NCI-H526 (cell line): ENCODE results near the gene GRAMD1C.
"Not testable (repeated sequence)": the region's sequence is repeated elsewhere in the genome, so short reads cannot be mapped to it uniquely, and the experiment has no call there.

ENCODE experiments used
- DNase-seq, 2 experiments: peaks; one replicate each; lab custom pipeline; 2025; lab: John Stamatoyannopoulos, UW

The GRAMD1C gene

DNA sequence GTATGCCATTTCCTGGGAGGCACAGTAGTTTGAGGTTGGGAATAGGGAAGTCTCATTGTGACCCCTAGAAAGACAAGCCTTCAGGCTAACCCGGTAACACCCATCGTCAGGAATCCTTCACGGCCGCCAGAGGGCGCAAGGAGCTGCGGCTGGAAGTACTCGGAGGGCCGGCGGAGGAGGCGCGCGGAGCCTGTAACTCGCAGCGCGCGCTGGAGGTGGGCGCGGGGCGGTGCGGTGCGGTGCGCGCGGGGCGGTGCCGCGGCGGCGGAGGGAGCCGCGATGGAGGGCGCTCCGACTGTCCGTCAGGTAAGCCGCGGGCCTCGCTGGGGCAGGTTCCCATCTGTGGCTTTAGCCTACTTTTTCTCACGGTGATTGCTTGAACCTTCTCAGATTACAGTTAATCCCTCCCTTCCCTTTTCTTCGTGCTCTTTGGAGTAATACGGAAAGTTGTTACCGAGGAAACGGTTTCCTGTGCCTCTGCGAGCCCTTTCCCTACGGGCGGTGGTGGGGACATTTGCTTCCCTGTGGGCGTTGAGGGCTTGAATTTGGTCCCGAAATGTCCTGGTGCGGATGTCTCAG is at the start of gene GRAMD1C:
GRAMD1C (plus strand) TSS at position 158 of the 579 bp plus-strand sequence; CDS start at position 280, 122 bp downstream.
- DNase-seq, result peak; percentile 42 to 87

DNA sequence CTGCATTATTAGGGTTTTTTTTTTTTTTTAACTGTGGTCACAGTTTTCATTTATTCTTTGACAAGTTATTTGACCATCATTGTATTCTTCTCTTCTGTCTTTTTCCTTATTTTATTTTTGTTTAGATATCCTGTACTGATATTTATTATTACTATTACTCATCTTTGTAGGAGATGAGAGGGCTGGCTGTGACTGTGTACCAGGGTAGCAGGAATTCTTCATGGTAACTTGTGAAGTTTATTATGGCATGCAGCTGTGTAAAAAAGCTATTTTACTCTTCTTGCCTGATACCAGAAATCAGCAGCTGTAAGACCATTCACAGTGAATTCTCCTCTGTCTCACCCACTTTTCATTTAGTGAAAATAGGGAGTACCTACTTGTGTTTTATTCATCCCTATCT is 47.2 kb upstream of the GRAMD1C start:
- DNase-seq, result no peak

- DNase-seq, result no peak
Observed at GRCh38 chr3:113794526-113794925, 44.1 kb upstream of the GRAMD1C start.

DNA sequence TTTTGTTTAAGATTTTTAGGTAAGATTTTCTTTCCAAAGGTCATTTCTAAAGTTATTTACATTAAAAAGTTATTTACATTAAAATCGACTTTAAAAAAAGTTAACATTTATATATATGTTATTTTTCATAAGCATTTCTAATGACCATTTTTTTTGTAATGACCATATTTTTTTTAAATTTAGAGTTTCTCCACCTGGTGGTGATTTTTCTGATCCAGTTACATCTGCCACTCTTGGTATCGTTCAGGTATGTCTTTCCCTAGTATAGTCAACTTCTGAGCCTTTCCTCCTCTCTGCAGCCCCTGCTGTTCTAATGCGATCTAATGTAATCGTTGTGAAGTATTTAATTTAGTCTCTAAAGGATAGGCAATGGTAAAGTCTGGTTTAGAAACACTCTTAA is 42.9 kb upstream of the GRAMD1C start:
- DNase-seq, result no peak

DNA sequence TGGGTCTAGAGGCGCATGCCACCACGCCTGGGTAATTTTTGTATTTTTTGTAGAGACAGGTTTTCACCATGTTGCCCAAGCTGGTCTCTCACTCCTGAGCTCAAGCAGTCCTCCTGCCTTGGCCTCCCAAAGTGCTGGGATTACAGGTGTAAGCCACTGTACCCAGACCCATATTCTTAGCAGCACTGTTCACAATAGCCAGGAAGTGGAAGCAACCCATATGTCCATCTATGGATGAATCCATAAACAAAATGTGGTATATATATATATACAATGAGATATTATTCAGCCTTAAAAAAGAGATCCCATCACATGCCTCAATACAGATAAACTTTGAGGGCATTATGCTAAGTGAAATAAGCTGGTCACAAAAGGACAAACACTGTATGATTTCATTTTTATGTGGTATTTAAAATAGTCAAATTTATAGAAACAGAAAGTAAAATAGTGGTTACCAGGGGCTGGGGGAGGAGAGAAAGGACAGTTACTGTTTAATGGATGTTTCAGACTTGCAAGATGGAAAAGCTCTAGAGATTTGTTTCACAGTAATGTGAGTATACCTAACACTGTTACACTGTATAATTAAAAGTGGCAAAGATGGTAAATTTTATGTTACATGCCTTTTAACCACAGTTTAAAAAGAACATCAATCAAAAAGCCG is 35.7 kb upstream of the GRAMD1C start:
- no peak for DNase-seq

DNA sequence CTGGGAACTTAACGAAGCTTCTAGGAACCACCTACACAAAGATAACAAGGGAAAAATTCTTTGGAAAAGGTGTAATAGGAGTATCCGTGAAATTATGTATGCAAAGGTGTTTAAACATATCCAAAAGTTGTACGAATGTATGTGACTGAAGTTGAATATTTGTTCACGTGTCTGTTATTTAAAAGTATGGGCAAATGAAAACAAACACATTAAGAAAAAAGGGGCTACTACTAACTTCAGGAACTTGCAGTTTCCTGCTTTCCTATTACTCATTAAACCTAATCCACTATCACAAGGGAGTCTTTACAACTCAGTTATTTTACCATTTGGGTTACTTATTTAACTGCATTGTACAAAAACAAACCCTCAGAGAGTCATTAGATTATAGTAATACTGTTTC is 33.9 kb upstream of the GRAMD1C start:
- no peak for DNase-seq

DNA sequence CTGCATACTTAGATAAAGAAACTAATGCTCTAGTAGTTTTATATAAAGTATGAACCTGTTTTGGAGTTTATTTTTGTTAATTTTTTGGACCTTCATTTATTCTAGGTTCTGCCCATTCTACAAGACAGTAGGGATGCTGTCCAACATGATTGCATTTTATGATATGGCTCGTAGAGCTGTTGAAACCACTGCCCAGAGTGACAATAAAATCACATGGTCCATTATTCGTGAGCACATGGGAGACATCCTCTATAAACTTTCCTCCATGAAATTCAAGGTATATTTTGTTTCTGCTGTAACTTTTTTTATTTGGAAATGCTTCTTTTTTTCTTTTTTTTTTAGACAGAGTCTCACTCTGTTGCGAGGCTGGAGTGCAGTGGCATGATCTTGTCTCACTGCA is 33.3 kb upstream of the GRAMD1C start:
- no peak for DNase-seq

DNA sequence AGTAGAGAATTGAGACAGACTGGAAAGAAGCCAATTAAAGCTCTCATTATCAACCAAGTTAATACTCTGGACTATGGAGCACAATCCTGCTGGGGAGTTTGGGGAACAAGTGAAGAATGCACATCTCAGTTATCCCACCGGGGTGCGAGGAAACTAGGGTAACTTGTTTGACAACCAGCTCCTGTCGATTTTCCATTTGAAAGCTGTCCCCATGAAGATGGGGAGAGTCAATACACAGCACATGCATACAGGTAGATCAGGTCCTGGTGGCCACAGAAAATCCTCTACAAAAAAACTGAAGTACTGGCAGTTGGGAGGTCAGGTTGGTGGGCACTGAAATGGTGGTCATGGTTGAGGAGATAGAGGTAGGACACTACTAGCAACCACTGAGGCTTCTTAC is 25.7 kb upstream of the GRAMD1C start:
- no peak for DNase-seq

DNA sequence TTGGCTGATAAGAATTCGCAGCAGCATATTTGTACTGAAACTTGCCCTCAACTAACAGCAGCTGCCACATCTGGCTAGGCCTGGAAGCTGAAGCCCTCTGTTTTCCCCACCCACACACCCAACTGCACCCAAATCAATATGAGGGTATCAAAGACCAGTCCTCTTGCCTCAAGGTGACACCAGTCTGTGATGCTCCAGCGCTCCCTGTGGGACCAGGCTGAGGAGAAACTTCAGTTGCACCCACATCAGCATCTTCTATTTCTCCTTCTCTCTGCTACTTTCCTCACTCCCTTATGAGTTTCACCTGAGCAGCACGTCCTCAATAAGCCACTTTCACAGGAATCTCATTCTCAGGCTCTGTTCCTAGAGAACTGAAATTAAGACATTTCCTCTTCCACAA is 18.7 kb upstream of the GRAMD1C start:
- DNase-seq, result no peak

- no peak for DNase-seq
Observed at GRCh38 chr3:113825090-113825489, 13.5 kb upstream of the GRAMD1C start.

- DNase-seq, result no peak
Observed at GRCh38 chr3:113828600-113828999, 10.0 kb upstream of the GRAMD1C start.

GRCh38 chr3:113829576-113830354 is 8.8 kb upstream of the GRAMD1C start:
- peak; percentile 88 to 91 for DNase-seq

DNA sequence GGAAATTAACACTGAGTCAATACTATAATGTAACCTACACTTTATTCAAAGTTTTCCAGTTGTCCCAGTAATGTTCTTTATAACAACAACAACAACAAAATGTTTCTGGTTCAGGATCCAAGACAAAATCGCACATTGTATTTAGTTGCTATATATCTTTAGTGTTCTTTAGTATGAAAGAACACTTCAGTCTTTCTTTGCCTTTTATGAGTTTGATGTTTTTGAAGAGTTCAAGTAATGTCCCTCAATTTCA is 7.6 kb upstream of the GRAMD1C start:
- no peak for DNase-seq

DNA sequence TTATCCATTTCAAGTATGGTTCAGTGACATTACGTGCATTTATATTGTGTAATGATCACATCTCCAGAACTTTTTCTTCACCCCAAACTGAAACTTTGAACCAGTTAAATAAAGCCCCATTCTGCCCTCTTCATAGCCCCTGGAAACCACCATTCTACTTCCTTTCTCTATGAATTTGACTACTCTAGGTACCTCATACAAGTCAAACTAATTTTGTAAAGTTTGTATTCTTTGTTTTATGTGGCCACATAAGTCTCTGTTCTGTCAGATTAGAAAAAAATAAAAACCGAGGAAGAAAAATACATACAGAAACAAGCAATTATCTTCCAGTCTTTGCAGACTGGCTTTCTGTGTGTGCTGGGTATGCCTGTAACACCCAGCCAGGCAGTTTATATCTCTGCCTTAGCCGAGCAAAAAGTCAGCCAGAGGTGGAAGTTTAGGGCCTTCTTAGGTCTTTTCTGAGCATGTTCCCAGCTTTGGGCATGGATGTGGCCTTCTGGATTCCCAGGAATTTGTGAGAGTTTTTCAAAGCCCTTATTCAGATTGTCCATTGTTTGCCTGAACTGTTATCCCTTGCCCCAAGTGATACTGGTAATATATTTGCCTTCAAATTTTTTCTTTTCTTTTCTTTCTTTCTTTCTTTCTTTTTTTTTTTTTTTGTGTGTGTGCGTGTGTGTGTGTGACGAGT is 6.0 kb upstream of the GRAMD1C start:
- no peak for DNase-seq

DNA sequence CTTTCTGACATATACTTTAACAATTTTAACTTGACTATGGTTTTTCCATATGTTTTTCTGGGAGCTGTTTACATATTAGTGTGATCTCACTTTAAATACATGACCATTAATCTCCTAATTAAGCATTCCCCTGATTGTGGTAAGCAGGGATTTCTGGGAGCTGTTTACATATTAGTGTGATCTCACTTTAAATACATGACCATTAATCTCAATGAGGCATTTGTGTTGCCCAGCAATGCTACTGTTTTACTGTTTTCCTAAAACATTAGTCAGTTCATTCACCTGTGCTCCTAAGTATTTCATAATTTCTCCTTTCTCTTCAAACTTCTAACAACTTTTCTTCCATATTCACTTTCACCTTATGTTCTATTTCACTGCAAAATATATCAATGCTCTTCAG is 3.6 kb upstream of the GRAMD1C start:
- no peak for DNase-seq

GRCh38 chr3:113839551-113839950 is 963 bp downstream of the GRAMD1C start:
- no peak for DNase-seq

GRCh38 chr3:113844622-113845222 is 6.1 kb downstream of the GRAMD1C start:
- peak; percentile 2 to 41 for DNase-seq

- DNase-seq, result no peak
Observed at GRCh38 chr3:113847247-113847646, 8.7 kb downstream of the GRAMD1C start.

GRCh38 chr3:113847664-113848461 is 9.3 kb downstream of the GRAMD1C start:
- DNase-seq, result no peak

DNA sequence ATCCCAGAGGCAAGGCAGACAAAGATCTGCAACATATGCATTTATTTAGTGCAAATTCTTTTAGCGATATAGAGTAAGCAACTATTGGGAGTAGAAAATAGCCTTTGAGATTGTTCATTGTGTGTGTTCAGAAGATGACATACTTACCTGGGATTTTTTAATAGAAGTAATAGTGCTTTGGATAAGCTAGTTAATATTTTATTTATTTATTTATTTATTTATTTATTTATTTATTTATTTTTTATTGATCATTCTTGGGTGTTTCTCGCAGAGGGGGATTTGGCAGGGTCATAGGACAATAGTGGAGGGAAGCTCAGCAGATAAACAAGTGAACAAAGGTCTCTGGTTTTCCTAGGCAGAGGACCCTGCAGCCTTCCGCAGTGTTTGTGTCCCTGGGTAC is 10.5 kb downstream of the GRAMD1C start:
- not testable (repeated sequence) for DNase-seq

GRCh38 chr3:113849841-113850240 is 11.3 kb downstream of the GRAMD1C start:
- DNase-seq, result not testable (repeated sequence)

DNA sequence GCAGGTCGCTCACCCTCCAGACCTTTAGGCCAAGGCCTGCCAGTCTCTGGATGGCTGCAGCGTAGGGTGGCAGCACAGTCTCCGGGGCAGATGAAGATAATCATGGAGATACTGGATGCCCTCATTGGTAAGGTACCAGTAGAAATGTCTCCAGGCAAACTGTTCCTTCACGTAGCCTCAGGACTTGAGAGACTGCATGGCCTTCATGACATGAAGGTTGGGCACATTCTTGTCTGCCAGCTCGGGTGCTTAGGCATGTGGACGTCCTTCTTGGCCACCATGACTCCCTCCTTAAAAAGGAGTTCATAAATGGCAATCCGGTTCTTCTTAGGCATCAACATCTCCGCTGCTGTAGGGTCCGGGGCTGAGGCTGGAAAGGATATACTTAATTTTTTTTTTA is 11.8 kb downstream of the GRAMD1C start:
- DNase-seq, result not testable (repeated sequence)
